Prostate gland (tissue), 2 donors: Measurements from ENCODE around the gene RIMBP2. TPM values are rescaled to one million over a fixed set of nuclear protein-coding genes. Genes with fewer than 3 reads are reported as not detected.

Experiments used
- DNase-seq: peaks from one replicate; pipeline ENCODE4 v3.0.0-alpha.2; 2019; ENCODE audit warnings: low spot score
- H3K27ac ChIP-seq, 2 donors: fragments of 200-600 bp; sonication (generic); 2 replicates each; pipeline ENCODE4 v1.5.1; 2017 to 2019
- H3K27me3 ChIP-seq: fragments of 200-600 bp; sonication (generic); replicated peaks from 2 replicates; pipeline ENCODE4 v1.5.1; 2019; ENCODE audit not compliant: insufficient read depth
- H3K36me3 ChIP-seq, 2 donors: fragments of 200-600 bp; sonication (generic); 1 replicate in 1 of 2; 2 replicates in 1 of 2; pipeline versions ENCODE4 v1.5.1 to v1.8.1; 2017 to 2019
- H3K4me1 ChIP-seq: fragments of 200-600 bp; sonication (generic); replicated peaks from 2 replicates; pipeline ENCODE4 v1.5.1; 2019
- H3K4me3 ChIP-seq, 2 donors: fragments of 200-600 bp; sonication (generic); 2 replicates each; pipeline ENCODE4 v1.5.1; 2017 to 2019
- H3K9me3 ChIP-seq: fragments of 200-600 bp; sonication (generic); 2 replicates; pipeline ENCODE4 v1.5.1; 2017
- POLR2A ChIP-seq: fragments of 450-650 bp; IDR thresholded peaks from one replicate; pipeline ENCODE4 v1.6.1; 2016; ENCODE audit warnings: antibody characterized with exemption, mild to moderate bottlenecking
- POLR2AphosphoS5 ChIP-seq: sonication (generic); formaldehyde crosslinking; IDR thresholded peaks from one replicate; pipeline ENCODE4 v1.6.1; 2017; ENCODE audit warnings: antibody characterized with exemption
- WGBS: methylation state at CpG from one replicate; pipeline ENCODE4 v1.1.5; 2018; 5-methylcytosine and 5-hydroxymethylcytosine counted together
- intact Hi-C: fragments of 100-400 bp; cut with DNase I; formaldehyde crosslinking; loops from one replicate; pipeline ENCODE4 v1.14.2; 2022
- total RNA-seq, 2 donors: library from RNA; depleted of rRNA; stranded (reverse); fragments of >200 nt; gene quantifications; one replicate each; pipeline ENCODE4 v1.1.0, GENCODE V29; 2016
- TF ChIP-seq, protein P1 (sequence below), 4 experiments: fragments of 200-600 bp in 2 of 4; fragments of 450-650 bp in 2 of 4; sonication (generic) in 2 of 4; IDR thresholded peaks; 1 replicate in 3 of 4; 2 replicates in 1 of 4; pipeline ENCODE4 v1.5.1; 2016 to 2019; ENCODE audit warnings: antibody characterized with exemption in 4 of 4, mild to moderate bottlenecking in 2 of 4, moderate library complexity in 2 of 4

Gene RIMBP2
- total RNA-seq, 2 donors from 2014 or later: 0.96 to 7.0 TPM

DNA sequence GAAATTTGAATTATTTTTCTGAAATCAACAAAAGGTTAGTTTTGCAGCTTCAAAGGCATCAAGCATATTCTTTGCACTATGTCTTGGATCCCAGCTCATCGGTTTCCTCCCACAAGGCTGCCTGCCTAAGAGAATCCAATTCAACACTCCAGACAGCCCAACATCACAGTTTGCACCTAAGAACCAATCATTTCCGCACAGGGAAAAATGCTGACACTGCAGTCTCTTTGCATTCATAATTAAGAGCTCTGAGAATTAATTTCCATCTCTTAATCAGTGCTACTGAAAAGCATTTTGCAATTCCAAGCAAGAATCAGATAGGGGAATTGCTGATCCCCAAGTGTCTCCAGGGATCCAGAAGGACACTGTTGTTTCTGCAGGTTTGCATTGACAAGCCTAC, 202.5 kb downstream of the RIMBP2 start:
- 89% methylated on average over 2 of the region's 2 CpGs for WGBS
- Histone ChIP-seq H3K27ac (no peak overlapping the region), H3K27me3 (no peaks in the 10 kb centered on the region), H3K4me3 (no peak overlapping the region), H3K36me3 (no peaks in the 10 kb centered on the region), H3K9me3 (no peaks in the 10 kb centered on the region), H3K4me1 (no peaks in the 10 kb centered on the region)
- TF ChIP-seq POLR2A (no peak), POLR2AphosphoS5 (no peak)
- TF ChIP-seq, protein P1, sequence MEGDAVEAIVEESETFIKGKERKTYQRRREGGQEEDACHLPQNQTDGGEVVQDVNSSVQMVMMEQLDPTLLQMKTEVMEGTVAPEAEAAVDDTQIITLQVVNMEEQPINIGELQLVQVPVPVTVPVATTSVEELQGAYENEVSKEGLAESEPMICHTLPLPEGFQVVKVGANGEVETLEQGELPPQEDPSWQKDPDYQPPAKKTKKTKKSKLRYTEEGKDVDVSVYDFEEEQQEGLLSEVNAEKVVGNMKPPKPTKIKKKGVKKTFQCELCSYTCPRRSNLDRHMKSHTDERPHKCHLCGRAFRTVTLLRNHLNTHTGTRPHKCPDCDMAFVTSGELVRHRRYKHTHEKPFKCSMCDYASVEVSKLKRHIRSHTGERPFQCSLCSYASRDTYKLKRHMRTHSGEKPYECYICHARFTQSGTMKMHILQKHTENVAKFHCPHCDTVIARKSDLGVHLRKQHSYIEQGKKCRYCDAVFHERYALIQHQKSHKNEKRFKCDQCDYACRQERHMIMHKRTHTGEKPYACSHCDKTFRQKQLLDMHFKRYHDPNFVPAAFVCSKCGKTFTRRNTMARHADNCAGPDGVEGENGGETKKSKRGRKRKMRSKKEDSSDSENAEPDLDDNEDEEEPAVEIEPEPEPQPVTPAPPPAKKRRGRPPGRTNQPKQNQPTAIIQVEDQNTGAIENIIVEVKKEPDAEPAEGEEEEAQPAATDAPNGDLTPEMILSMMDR (IDR thresholded peaks at IDR 0.05): no peak
- intact Hi-C loops: no loop called here
- DNase-seq: no peak

GRCh38 chr12:130511285-130511684, 204.8 kb downstream of the RIMBP2 start:
- H3K27me3 ChIP-seq: no peaks in the 10 kb centered on the region
- H3K4me3 ChIP-seq: no peak overlapping the region
- H3K9me3 ChIP-seq: no peaks in the 10 kb centered on the region
- no peak for DNase-seq
- TF ChIP-seq POLR2A (no peak), POLR2AphosphoS5 (no peak)
- TF ChIP-seq, protein P1 (IDR thresholded peaks at IDR 0.05): no peak
- 88% methylated on average over 12 of the region's 12 CpGs for WGBS
- H3K4me1 ChIP-seq: no peaks in the 10 kb centered on the region
- no peak overlapping the region for H3K27ac ChIP-seq
- H3K36me3 ChIP-seq: no peaks in the 10 kb centered on the region
- intact Hi-C loops: no loop called here

GRCh38 chr12:130509454-130509853, 206.6 kb downstream of the RIMBP2 start:
- no peaks in the 10 kb centered on the region for H3K27me3 ChIP-seq
- no peaks in the 10 kb centered on the region for H3K9me3 ChIP-seq
- TF ChIP-seq, protein P1 (IDR thresholded peaks at IDR 0.05): no peak
- TF ChIP-seq POLR2A (no peak), POLR2AphosphoS5 (no peak)
- 86% methylated on average over 5 of the region's 5 CpGs for WGBS
- DNase-seq: no peak
- H3K27ac ChIP-seq: no peak overlapping the region
- H3K4me3 ChIP-seq: no peak overlapping the region
- intact Hi-C loops: no loop called here
- no peaks in the 10 kb centered on the region for H3K4me1 ChIP-seq
- H3K36me3 ChIP-seq: no peaks in the 10 kb centered on the region

GRCh38 chr12:130508847-130509246, 207.3 kb downstream of the RIMBP2 start:
- TF ChIP-seq POLR2A (no peak), POLR2AphosphoS5 (no peak)
- TF ChIP-seq, protein P1 (IDR thresholded peaks at IDR 0.05): no peak
- WGBS: 95% methylated on average over 6 of the region's 6 CpGs
- intact Hi-C loops: no loop called here

DNA sequence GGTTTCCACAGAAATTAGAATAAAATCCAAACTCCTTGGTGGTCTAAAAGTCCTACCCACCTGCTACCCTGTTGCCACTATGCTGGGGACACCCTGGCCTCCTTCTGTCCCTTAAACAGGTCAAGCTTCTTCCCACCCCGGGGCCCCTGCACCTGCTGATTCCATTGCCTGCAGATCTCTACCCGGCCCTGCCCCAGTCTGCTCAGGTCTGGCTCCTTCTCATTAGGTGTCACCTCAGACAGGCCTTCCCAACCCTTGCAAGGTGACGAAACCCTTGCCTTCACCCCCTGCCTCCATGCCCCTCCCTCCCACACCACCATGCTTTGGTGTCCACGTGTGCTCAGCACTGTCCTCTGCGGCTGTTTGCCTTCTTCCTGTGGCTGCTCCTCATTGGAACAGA, 207.8 kb downstream of the RIMBP2 start:
- Histone ChIP-seq H3K36me3 (no peaks in the 10 kb centered on the region), H3K9me3 (no peaks in the 10 kb centered on the region), H3K4me3 (no peak overlapping the region), H3K27me3 (no peaks in the 10 kb centered on the region), H3K4me1 (no peaks in the 10 kb centered on the region), H3K27ac (no peak overlapping the region)
- TF ChIP-seq POLR2A: no peak
- TF ChIP-seq, protein P1 (IDR thresholded peaks at IDR 0.05): no peak
- no peak for TF ChIP-seq POLR2AphosphoS5
- intact Hi-C loops: no loop called here
- no peak for DNase-seq
- WGBS: 73% methylated on average over 5 of the region's 5 CpGs

More at GRCh38 chr12:130508847-130509246, 207.3 kb downstream of the RIMBP2 start:
- H3K4me1 ChIP-seq: no peaks in the 10 kb centered on the region
- H3K4me3 ChIP-seq: no peak overlapping the region
- no peak overlapping the region for H3K27ac ChIP-seq
- H3K27me3 ChIP-seq: no peaks in the 10 kb centered on the region
- DNase-seq: no peak
- H3K9me3 ChIP-seq: no peaks in the 10 kb centered on the region
- H3K36me3 ChIP-seq: no peaks in the 10 kb centered on the region
